Activated CD4-positive, alpha-beta T cell treated with anti-CD3 and anti-CD28 coated beads for 4 hours (primary cell): ENCODE measurements around the gene FAM98C.
A peak's percentile ranks its signal among the peaks of the same experiment; 100 is the strongest.

Experiments used
- DNase-seq, 2 donors: peaks; one replicate each; pipeline ENCODE4 v3.0.0-alpha.2; 2020

FAM98C gene

GRCh38 chr19:38378866-38379265 lies 24.0 kb upstream of the FAM98C start:
- DNase-seq: no peak

GRCh38 chr19:38381138-38381537 lies 21.8 kb upstream of the FAM98C start:
- no peak for DNase-seq

- DNase-seq: no peak
Measured at GRCh38 chr19:38383184-38383583, 19.7 kb upstream of the FAM98C start.

GRCh38 chr19:38383743-38384142 lies 19.1 kb upstream of the FAM98C start:
- DNase-seq: no peak

- DNase-seq: no peak
Measured at GRCh38 chr19:38384209-38385027, 18.5 kb upstream of the FAM98C start.

- no peak for DNase-seq
Measured at GRCh38 chr19:38385057-38385803, 17.7 kb upstream of the FAM98C start.

GRCh38 chr19:38385804-38386257 lies 17.1 kb upstream of the FAM98C start:
- no peak for DNase-seq

GRCh38 chr19:38386300-38386970 lies 16.5 kb upstream of the FAM98C start:
- DNase-seq: no peak

- no peak for DNase-seq
Measured at GRCh38 chr19:38386971-38387549, 15.8 kb upstream of the FAM98C start.

GRCh38 chr19:38387550-38388348 lies 15.1 kb upstream of the FAM98C start, which contains the start of gene GGN:
Gene GGN, minus strand, starts transcription at chr19:38388034. Its CDS starts 773 bp downstream, at chr19:38387261.
- DNase-seq: peak; percentile 81 to 84

GRCh38 chr19:38388349-38389100 lies 14.4 kb upstream of the FAM98C start, which contains the start of gene SPRED3:
Gene SPRED3, plus strand, starts transcription at chr19:38388697. Its CDS starts 1,606 bp downstream, at chr19:38390303.
- DNase-seq: no peak

GRCh38 chr19:38389101-38389925 lies 13.6 kb upstream of the FAM98C start:
- no peak for DNase-seq

- no peak for DNase-seq
Measured at GRCh38 chr19:38389957-38390924, 12.7 kb upstream of the FAM98C start.

GRCh38 chr19:38391911-38392464 lies 10.9 kb upstream of the FAM98C start:
- DNase-seq: no peak

GRCh38 chr19:38392707-38393308 lies 10.1 kb upstream of the FAM98C start:
- no peak for DNase-seq

GRCh38 chr19:38394488-38394887 lies 8.4 kb upstream of the FAM98C start:
- peak; percentile 58 to 66 for DNase-seq

GRCh38 chr19:38395381-38396114 lies 7.3 kb upstream of the FAM98C start:
- DNase-seq: peak in 1 of 2 donors; percentile 47
